GM12878 (cell line): ENCODE results near the gene DSTYK. TPM values are rescaled to one million over a fixed set of nuclear protein-coding genes. Genes with fewer than 3 reads are reported as not detected.
A peak's percentile ranks its signal among the peaks of the same experiment; 100 is the strongest.

Experiments
- ATAC-seq: fragments of 200-7000 bp; cut with Tn5 transposase; 3 replicates; pipeline ENCODE4 v1.9.1; 2020; ENCODE audit warnings: mild to moderate bottlenecking, moderate library complexity
- BruUV-seq: library from RNA; stranded (reverse); fragments of 400-500 nt; replicated peaks from 2 replicates; lab custom pipeline; 2021; lab: Mats Ljungman, UMichigan
- CTCF ChIA-PET: fragments of 300-600 bp; sonication (Branson Sonifier 250); formaldehyde crosslinking; extraction: SDS; loops from one replicate; lab custom pipeline; 2021; ENCODE audit warnings: inconsistent platforms; lab: Yijun Ruan, JAX
- POLR2A ChIA-PET: fragments of 350-600 bp; formaldehyde crosslinking; extraction: SDS; loops from one replicate; lab custom pipeline; 2021; ENCODE audit warnings: inconsistent platforms; lab: Charles Lee
- RAD21 ChIA-PET: fragments of 300-600 bp; sonication (Branson Sonifier 250); formaldehyde crosslinking; loops from one replicate; lab custom pipeline; 2023; ENCODE audit warnings: antibody characterized with exemption; ENCODE audit not compliant: unreplicated experiment; lab: Charles Lee
- SMC1A ChIA-PET: fragments of 300-600 bp; sonication (Branson Sonifier 250); formaldehyde crosslinking; loops from one replicate; lab custom pipeline; 2023; ENCODE audit not compliant: unreplicated experiment, uncharacterized antibody; lab: Charles Lee
- DNase-seq: peaks from one replicate; pipeline ENCODE4 v3.0.0-alpha.2; 2011; ENCODE audit warnings: low read depth, low spot score
- FAIRE-seq: peaks from 3 replicates; lab custom pipeline; 2011; peaks lifted over from hg19 to GRCh38; lab: Jason Lieb, UNC
- H2AFZ ChIP-seq: 2 replicates; pipeline ENCODE4 v1.6.0; 2011; ENCODE audit warnings: low read depth, low read length, control low read depth; ENCODE audit not compliant: control insufficient read depth
- H3K27ac ChIP-seq: 2 replicates; pipeline ENCODE4 v1.5.1; 2011; ENCODE audit warnings: control low read depth; ENCODE audit not compliant: control insufficient read depth, insufficient read depth
- H3K27me3 ChIP-seq, 2 experiments: replicated peaks in 1 of 2; 2 replicates each; pipeline versions ENCODE4 v1.6.0 to v1.6.1; 2011; ENCODE audit warnings: low read length in 1 of 2; ENCODE audit not compliant: control insufficient read depth in 2 of 2, insufficient read depth in 2 of 2
- H3K36me3 ChIP-seq, 2 experiments: 2 replicates each; pipeline ENCODE4 v1.5.1; 2011; ENCODE audit warnings: low read length in 1 of 2; ENCODE audit not compliant: control insufficient read depth in 2 of 2, insufficient read depth in 2 of 2
- H3K4me1 ChIP-seq: 2 replicates; pipeline ENCODE4 v1.6.1; 2011; ENCODE audit warnings: mild to moderate bottlenecking, low read length, moderate library complexity, mixed read lengths; ENCODE audit not compliant: control insufficient read depth, insufficient read depth
- H3K4me2 ChIP-seq: 2 replicates; pipeline ENCODE4 v1.6.0; 2011; ENCODE audit warnings: control low read depth; ENCODE audit not compliant: control insufficient read depth, insufficient read depth
- H3K4me3 ChIP-seq: fragments of 200-600 bp; sonication (generic); 2 replicates; pipeline ENCODE4 v1.5.1; 2016
- H3K79me2 ChIP-seq: 2 replicates; pipeline ENCODE4 v1.6.0; 2011; ENCODE audit warnings: low read length; ENCODE audit not compliant: control insufficient read depth, insufficient read depth
- H3K9ac ChIP-seq: 2 replicates; pipeline ENCODE4 v1.8.0; 2011; ENCODE audit warnings: low read length, control low read depth, mixed read lengths; ENCODE audit not compliant: control insufficient read depth, insufficient read depth
- H3K9me3 ChIP-seq: replicated peaks from 3 replicates; pipeline ENCODE4 v1.5.1; 2011; ENCODE audit warnings: mild to moderate bottlenecking, low read length; ENCODE audit not compliant: control insufficient read depth, insufficient read depth
- H4K20me1 ChIP-seq: 2 replicates; pipeline ENCODE4 v1.6.0; 2011; ENCODE audit not compliant: control insufficient read depth, insufficient read depth
- BHLHE40 ChIP-seq, 2 experiments: fragments of 450-650 bp in 1 of 2; IDR thresholded peaks; 2 replicates each; pipeline ENCODE4 v1.6.1; 2011 to 2017; ENCODE audit warnings: low read depth in 2 of 2, borderline replicate concordance in 1 of 2, improper control_type of control experiment in 1 of 2, low read length in 1 of 2, mild to moderate bottlenecking in 1 of 2
- CBX5 ChIP-seq: sonication (generic); IDR thresholded peaks from 2 replicates; pipeline ENCODE4 v1.6.1; 2016; ENCODE audit warnings: low read depth, moderate library complexity, mild to moderate bottlenecking, inconsistent platforms
- E2F4 ChIP-seq: IDR thresholded peaks from 2 replicates; pipeline ENCODE4 v1.6.1; 2012; ENCODE audit warnings: low read depth, low read length, improper control_type of control experiment
- MYB ChIP-seq: fragments of 150-350 bp; IDR thresholded peaks from 2 replicates; pipeline ENCODE4 v1.6.1; 2014; ENCODE audit warnings: mild to moderate bottlenecking, low read depth, low read length, borderline replicate concordance
- NR2F1 ChIP-seq: fragments of 450-650 bp; conservative IDR thresholded peaks from 2 replicates; pipeline ENCODE4 v1.6.1; 2017; ENCODE audit warnings: mild to moderate bottlenecking
- PBX3 ChIP-seq: IDR thresholded peaks from 2 replicates; pipeline ENCODE4 v1.6.1; 2011; ENCODE audit warnings: mild to moderate bottlenecking, low read depth, low read length, moderate library complexity; ENCODE audit not compliant: insufficient replicate concordance
- PML ChIP-seq: IDR thresholded peaks from 2 replicates; pipeline ENCODE4 v1.6.1; 2012; ENCODE audit warnings: low read length, inconsistent platforms
- SP1 ChIP-seq: IDR thresholded peaks from one replicate; pipeline ENCODE4 v1.6.1; 2011; ENCODE audit warnings: low read depth, low read length
- SPI1 ChIP-seq: IDR thresholded peaks from 2 replicates; pipeline ENCODE4 v1.6.1; 2011; ENCODE audit warnings: low read depth, mild to moderate bottlenecking, low read length, moderate library complexity, borderline replicate concordance; ENCODE audit not compliant: insufficient read depth
- SRF ChIP-seq, 2 experiments: IDR thresholded peaks; 2 replicates each; pipeline ENCODE4 v1.6.1; 2011; ENCODE audit warnings: low read depth in 2 of 2, low read length in 2 of 2, mild to moderate bottlenecking in 1 of 2, moderate library complexity in 1 of 2
- WRNIP1 ChIP-seq: IDR thresholded peaks from 2 replicates; pipeline ENCODE4 v1.6.1; 2011; ENCODE audit warnings: low read depth, low read length, improper control_type of control experiment, borderline replicate concordance
- WGBS: methylation state at CpG from one replicate; pipeline ENCODE4 v1.1.6; 2016; ENCODE audit warnings: low lambda C conversion rate; ENCODE audit not compliant: insufficient replicate concordance, insufficient coverage; ENCODE audit errors: missing lambda C conversion rate; 5-methylcytosine and 5-hydroxymethylcytosine counted together
- in situ Hi-C: fragments of 300-500 bp; cut with MboI; formaldehyde crosslinking; loops from 9 replicates; pipeline ENCODE4 v1.14.3; 2018; ENCODE audit warnings: mixed read lengths
- intact Hi-C: fragments of 100-400 bp; cut with micrococcal nuclease; formaldehyde crosslinking; loops from one replicate; pipeline ENCODE4 v1.14.2; 2022; ENCODE audit not compliant: unreplicated experiment
- polyA plus RNA-seq, 11 experiments: library from polyadenylated mRNA; depleted of rRNA in 4 of 11; unstranded in 6 of 11; stranded (reverse) in 5 of 11; fragments of >200 nt; fragmentation: Nextera tagmentation in 4 of 11; fragmentation: Illumina TruSeq in 1 of 11; extraction: Ambion mirVana in 4 of 11; extraction: Trizol in 1 of 11; gene quantifications; 1 replicate in 1 of 11; 2 replicates in 10 of 11; pipeline versions ENCODE4 v1.2.1 to v1.2.3, GENCODE V29; 2011 to 2016; ENCODE audit warnings: inconsistent platforms in 2 of 11, missing spikeins in 2 of 11, low read depth in 1 of 11
- total RNA-seq, 4 experiments: library from RNA; depleted of rRNA in 3 of 4; stranded (reverse); fragments of >200 nt in 3 of 4; fragmentation: Illumina TruSeq in 1 of 4; extraction: Trizol in 1 of 4; gene quantifications; 2 replicates each; pipeline versions ENCODE4 v1.2.1 to v1.2.3, GENCODE V29; 2013 to 2021
- TF ChIP-seq, protein P1 (sequence below): IDR thresholded peaks from 2 replicates; pipeline ENCODE4 v1.6.1; 2012; ENCODE audit warnings: mild to moderate bottlenecking, low read depth, low read length
- TF ChIP-seq, protein P2 (sequence below): fragments of 450-650 bp; IDR thresholded peaks from 2 replicates; pipeline ENCODE4 v1.6.1; 2018; ENCODE audit warnings: borderline replicate concordance, mild to moderate bottlenecking; ENCODE audit not compliant: partially characterized antibody
- TF ChIP-seq, protein P3 (sequence below): IDR thresholded peaks from 2 replicates; pipeline ENCODE4 v1.6.1; 2011; ENCODE audit warnings: low read depth, mild to moderate bottlenecking, low read length, moderate library complexity, borderline replicate concordance; ENCODE audit errors: extremely low read depth

Gene DSTYK
- total and polyA plus RNA-seq, 10 of the 15 experiments (the other 5 are each of a cell fraction or from before 2014, with no cell fraction given): 2.7 to 5.5 (median 3.6) TPM

DNA sequence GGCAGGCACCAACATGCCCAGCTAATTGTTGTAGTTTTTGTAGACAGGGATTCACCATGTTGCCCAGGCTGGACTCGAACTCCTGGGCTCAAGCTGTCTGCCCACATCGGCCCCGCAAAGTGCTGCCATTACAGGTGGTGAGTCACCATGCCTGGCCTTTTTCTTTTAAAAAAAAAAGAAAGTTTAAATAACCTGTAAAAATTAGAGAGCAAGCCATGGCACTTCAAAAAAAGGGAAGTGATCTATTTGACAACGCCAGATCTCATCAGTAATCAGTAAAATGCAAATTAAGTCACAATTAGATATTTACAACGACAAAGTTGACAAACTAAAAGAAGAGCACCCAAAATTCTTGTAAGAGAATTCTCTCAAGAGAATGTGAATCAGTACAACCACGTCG lies 86.8 kb downstream of the DSTYK start:
- BruUV-seq: no TSS peak
- ATAC-seq (peak; percentile 38), FAIRE-seq (no peak), DNase-seq (no peak)
- ChIA-PET RAD21 (interaction anchor here (1.0 to 2.1 kb wide), 2 partner anchors 17 to 113 kb away, joined by 3 to 6 read pairs; no protein-coding TSS in a partner anchor), SMC1A (interaction anchor here (1.0 kb wide), 1 partner anchor 22 kb away, joined by 3 read pairs; no protein-coding TSS in a partner anchor), POLR2A (interaction anchor here (0.7 to 1.0 kb wide), 2 partner anchors 17 to 1012 kb away, joined by 5 to 8 read pairs; no protein-coding TSS in a partner anchor), CTCF (interaction anchor here (1.3 to 11.3 kb wide), 4 partner anchors 15 to 131 kb away, joined by 3 to 88 read pairs (median 4); no protein-coding TSS in a partner anchor)
- 7% methylated on average over 7 of the region's 7 CpGs for WGBS
- no peaks in the 10 kb centered on the region for H3K9me3 ChIP-seq
- no peak overlapping the region for H3K27ac ChIP-seq
- peak overlapping the region; percentile 35 for H2AFZ ChIP-seq
- in situ Hi-C loops (no loop called here), intact Hi-C loops (loop anchor here (5.0 kb wide), 1 partner anchor 88 kb away; the partner anchor contains the start of gene DSTYK)
- no peak overlapping the region; the same call in 1 of the 2 replicates for H3K9ac ChIP-seq
- no peaks in the 10 kb centered on the region; the same call in 1 of the 2 replicates for H3K4me1 ChIP-seq
- no peaks in the 10 kb centered on the region for H3K27me3 ChIP-seq
- peak overlapping the region; percentile 44 for H3K4me2 ChIP-seq
- H3K79me2 ChIP-seq: peaks cover 21% of the 10 kb centered on the region
- no peak overlapping the region for H3K4me3 ChIP-seq
- H4K20me1 ChIP-seq: no peaks in the 10 kb centered on the region
- H3K36me3 ChIP-seq: no peaks in the 10 kb centered on the region
- TF ChIP-seq E2F4 (no peak), WRNIP1 (no peak), PML (no peak), SP1 (no peak), SRF (IDR thresholded peaks at IDR 0.05; ENCODE audit: low read depth in 2 of 2, low read length in 2 of 2) (no peak), NR2F1 (no peak), BHLHE40 (IDR thresholded peaks at IDR 0.05; ENCODE audit: borderline replicate concordance in 1 of 2, low read depth in 2 of 2, low read length in 1 of 2) (no peak), CBX5 (no peak), PBX3 (no peak), SPI1 (peak; percentile 93), MYB (no peak)
- TF ChIP-seq, protein P1, sequence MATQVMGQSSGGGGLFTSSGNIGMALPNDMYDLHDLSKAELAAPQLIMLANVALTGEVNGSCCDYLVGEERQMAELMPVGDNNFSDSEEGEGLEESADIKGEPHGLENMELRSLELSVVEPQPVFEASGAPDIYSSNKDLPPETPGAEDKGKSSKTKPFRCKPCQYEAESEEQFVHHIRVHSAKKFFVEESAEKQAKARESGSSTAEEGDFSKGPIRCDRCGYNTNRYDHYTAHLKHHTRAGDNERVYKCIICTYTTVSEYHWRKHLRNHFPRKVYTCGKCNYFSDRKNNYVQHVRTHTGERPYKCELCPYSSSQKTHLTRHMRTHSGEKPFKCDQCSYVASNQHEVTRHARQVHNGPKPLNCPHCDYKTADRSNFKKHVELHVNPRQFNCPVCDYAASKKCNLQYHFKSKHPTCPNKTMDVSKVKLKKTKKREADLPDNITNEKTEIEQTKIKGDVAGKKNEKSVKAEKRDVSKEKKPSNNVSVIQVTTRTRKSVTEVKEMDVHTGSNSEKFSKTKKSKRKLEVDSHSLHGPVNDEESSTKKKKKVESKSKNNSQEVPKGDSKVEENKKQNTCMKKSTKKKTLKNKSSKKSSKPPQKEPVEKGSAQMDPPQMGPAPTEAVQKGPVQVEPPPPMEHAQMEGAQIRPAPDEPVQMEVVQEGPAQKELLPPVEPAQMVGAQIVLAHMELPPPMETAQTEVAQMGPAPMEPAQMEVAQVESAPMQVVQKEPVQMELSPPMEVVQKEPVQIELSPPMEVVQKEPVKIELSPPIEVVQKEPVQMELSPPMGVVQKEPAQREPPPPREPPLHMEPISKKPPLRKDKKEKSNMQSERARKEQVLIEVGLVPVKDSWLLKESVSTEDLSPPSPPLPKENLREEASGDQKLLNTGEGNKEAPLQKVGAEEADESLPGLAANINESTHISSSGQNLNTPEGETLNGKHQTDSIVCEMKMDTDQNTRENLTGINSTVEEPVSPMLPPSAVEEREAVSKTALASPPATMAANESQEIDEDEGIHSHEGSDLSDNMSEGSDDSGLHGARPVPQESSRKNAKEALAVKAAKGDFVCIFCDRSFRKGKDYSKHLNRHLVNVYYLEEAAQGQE: no peak
- TF ChIP-seq, protein P2, sequence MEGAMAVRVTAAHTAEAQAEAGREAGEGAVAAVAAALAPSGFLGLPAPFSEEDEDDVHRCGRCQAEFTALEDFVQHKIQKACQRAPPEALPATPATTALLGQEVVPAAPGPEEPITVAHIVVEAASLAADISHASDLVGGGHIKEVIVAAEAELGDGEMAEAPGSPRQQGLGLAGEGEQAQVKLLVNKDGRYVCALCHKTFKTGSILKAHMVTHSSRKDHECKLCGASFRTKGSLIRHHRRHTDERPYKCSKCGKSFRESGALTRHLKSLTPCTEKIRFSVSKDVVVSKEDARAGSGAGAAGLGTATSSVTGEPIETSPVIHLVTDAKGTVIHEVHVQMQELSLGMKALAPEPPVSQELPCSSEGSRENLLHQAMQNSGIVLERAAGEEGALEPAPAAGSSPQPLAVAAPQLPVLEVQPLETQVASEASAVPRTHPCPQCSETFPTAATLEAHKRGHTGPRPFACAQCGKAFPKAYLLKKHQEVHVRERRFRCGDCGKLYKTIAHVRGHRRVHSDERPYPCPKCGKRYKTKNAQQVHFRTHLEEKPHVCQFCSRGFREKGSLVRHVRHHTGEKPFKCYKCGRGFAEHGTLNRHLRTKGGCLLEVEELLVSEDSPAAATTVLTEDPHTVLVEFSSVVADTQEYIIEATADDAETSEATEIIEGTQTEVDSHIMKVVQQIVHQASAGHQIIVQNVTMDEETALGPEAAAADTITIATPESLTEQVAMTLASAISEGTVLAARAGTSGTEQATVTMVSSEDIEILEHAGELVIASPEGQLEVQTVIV: no peak
- TF ChIP-seq, protein P3, sequence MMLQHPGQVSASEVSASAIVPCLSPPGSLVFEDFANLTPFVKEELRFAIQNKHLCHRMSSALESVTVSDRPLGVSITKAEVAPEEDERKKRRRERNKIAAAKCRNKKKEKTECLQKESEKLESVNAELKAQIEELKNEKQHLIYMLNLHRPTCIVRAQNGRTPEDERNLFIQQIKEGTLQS: no peak
